GM18868 (cell line): ENCODE results near the gene LAMA5.

Experiments
- ATAC-seq: cut with Tn5 transposase; IDR thresholded peaks from one replicate; pipeline ENCODE4 v1.9.1; 2021; ENCODE audit warnings: mild to moderate bottlenecking, moderate library complexity; ENCODE audit not compliant: unreplicated experiment

LAMA5 gene

GRCh38 chr20:62359491-62360121 is 7.5 kb downstream of the LAMA5 start:
- no peak for ATAC-seq

GRCh38 chr20:62359043-62359490 is 8.0 kb downstream of the LAMA5 start:
- no peak for ATAC-seq

GRCh38 chr20:62358171-62359042 is 8.7 kb downstream of the LAMA5 start:
- ATAC-seq, result no peak

GRCh38 chr20:62357681-62358080 is 9.4 kb downstream of the LAMA5 start:
- ATAC-seq, result no peak

- no peak for ATAC-seq
Measured at GRCh38 chr20:62357187-62357667, 9.9 kb downstream of the LAMA5 start.

GRCh38 chr20:62356589-62357186 is 10.4 kb downstream of the LAMA5 start:
- no peak for ATAC-seq

- ATAC-seq, result no peak
Measured at GRCh38 chr20:62355878-62356588, 11.1 kb downstream of the LAMA5 start.

GRCh38 chr20:62355516-62355877 is 11.6 kb downstream of the LAMA5 start:
- ATAC-seq, result no peak

- ATAC-seq, result no peak
Measured at GRCh38 chr20:62354811-62355341, 12.2 kb downstream of the LAMA5 start.

GRCh38 chr20:62354031-62354808 is 12.9 kb downstream of the LAMA5 start:
- ATAC-seq, result no peak

- ATAC-seq, result no peak
Measured at GRCh38 chr20:62353289-62354030, 13.7 kb downstream of the LAMA5 start.

- ATAC-seq, result no peak
Measured at GRCh38 chr20:62352402-62353288, 14.5 kb downstream of the LAMA5 start.

- no peak for ATAC-seq
Measured at GRCh38 chr20:62351469-62352401, 15.4 kb downstream of the LAMA5 start.

GRCh38 chr20:62350629-62351422 is 16.3 kb downstream of the LAMA5 start:
- ATAC-seq, result no peak

- no peak for ATAC-seq
Measured at GRCh38 chr20:62350098-62350628, 16.9 kb downstream of the LAMA5 start.

- ATAC-seq, result no peak
Measured at GRCh38 chr20:62349556-62350097, 17.5 kb downstream of the LAMA5 start.
